BLaER1 (cell line): ENCODE measurements around the gene JPT1.

Experiments
- H3K27ac ChIP-seq: shearing (Covaris generic); formaldehyde crosslinking; 2 replicates; pipeline ENCODE4 v1.8.1; 2022
- H3K27me3 ChIP-seq: shearing (Covaris generic); formaldehyde crosslinking; 2 replicates; pipeline ENCODE4 v1.8.1; 2022
- H3K36me3 ChIP-seq: shearing (Covaris generic); formaldehyde crosslinking; 2 replicates; pipeline ENCODE4 v1.8.1; 2022
- H3K4me1 ChIP-seq: shearing (Covaris generic); formaldehyde crosslinking; 2 replicates; pipeline ENCODE4 v1.8.1; 2022
- H3K4me2 ChIP-seq: shearing (Covaris generic); formaldehyde crosslinking; 2 replicates; pipeline ENCODE4 v1.8.1; 2022
- H3K4me3 ChIP-seq: shearing (Covaris generic); formaldehyde crosslinking; 2 replicates; pipeline ENCODE4 v1.8.1; 2022
- H3K9ac ChIP-seq: shearing (Covaris generic); formaldehyde crosslinking; 2 replicates; pipeline ENCODE4 v1.8.1; 2022
- H3K9me3 ChIP-seq: shearing (Covaris generic); formaldehyde crosslinking; 2 replicates; pipeline ENCODE4 v1.8.1; 2022
- H4K20me1 ChIP-seq: shearing (Covaris generic); formaldehyde crosslinking; 2 replicates; pipeline ENCODE4 v1.8.1; 2022
- Cebpa-rat ChIP-seq: shearing (Covaris generic); IDR thresholded peaks from 2 replicates; pipeline ENCODE4 v1.8.1; 2022

Gene JPT1

GRCh38 chr17:75109407-75110233, 44.7 kb downstream of the JPT1 start, which contains the start of gene ARMC7:
ARMC7 (plus strand) TSS chr17:75109969; CDS start chr17:75110289, 320 bp downstream.
- Histone ChIP-seq H3K4me1 (peaks cover 43% of the 10 kb centered on the region), H3K9me3 (no peaks in the 10 kb centered on the region), H3K9ac (peak within 1 kb of the TSS; percentile 74), H4K20me1 (peaks cover 8% of the 10 kb centered on the region), H3K27me3 (peaks cover 16% of the 10 kb centered on the region), H3K27ac (peak within 1 kb of the TSS; percentile 33), H3K4me2 (peak within 1 kb of the TSS; percentile 100), H3K4me3 (peak within 1 kb of the TSS; percentile 75), H3K36me3 (no peaks in the 10 kb centered on the region)
- no peak for TF ChIP-seq Cebpa-rat

GRCh38 chr17:75109046-75109406, 45.3 kb downstream of the JPT1 start:
- Histone ChIP-seq H3K9me3 (no peaks in the 10 kb centered on the region), H3K9ac (peak overlapping the region; percentile 74), H3K4me3 (peak overlapping the region; percentile 75), H4K20me1 (peaks cover 8% of the 10 kb centered on the region), H3K27ac (no peak overlapping the region), H3K4me2 (peak overlapping the region; percentile 100), H3K36me3 (no peaks in the 10 kb centered on the region), H3K27me3 (peaks cover 16% of the 10 kb centered on the region), H3K4me1 (peaks cover 38% of the 10 kb centered on the region)
- no peak for TF ChIP-seq Cebpa-rat

- Histone ChIP-seq H3K4me1 (peaks cover 32% of the 10 kb centered on the region), H3K27ac (no peak overlapping the region), H3K9ac (no peak overlapping the region), H3K27me3 (peaks cover 16% of the 10 kb centered on the region), H4K20me1 (peaks cover 4% of the 10 kb centered on the region; the same call in 1 of the 2 replicates), H3K9me3 (no peaks in the 10 kb centered on the region), H3K36me3 (no peaks in the 10 kb centered on the region), H3K4me3 (no peak overlapping the region), H3K4me2 (peak overlapping the region; percentile 100; the same call in 1 of the 2 replicates)
- no peak for TF ChIP-seq Cebpa-rat
Measured at GRCh38 chr17:75108193-75108592, 46.1 kb downstream of the JPT1 start.

DNA sequence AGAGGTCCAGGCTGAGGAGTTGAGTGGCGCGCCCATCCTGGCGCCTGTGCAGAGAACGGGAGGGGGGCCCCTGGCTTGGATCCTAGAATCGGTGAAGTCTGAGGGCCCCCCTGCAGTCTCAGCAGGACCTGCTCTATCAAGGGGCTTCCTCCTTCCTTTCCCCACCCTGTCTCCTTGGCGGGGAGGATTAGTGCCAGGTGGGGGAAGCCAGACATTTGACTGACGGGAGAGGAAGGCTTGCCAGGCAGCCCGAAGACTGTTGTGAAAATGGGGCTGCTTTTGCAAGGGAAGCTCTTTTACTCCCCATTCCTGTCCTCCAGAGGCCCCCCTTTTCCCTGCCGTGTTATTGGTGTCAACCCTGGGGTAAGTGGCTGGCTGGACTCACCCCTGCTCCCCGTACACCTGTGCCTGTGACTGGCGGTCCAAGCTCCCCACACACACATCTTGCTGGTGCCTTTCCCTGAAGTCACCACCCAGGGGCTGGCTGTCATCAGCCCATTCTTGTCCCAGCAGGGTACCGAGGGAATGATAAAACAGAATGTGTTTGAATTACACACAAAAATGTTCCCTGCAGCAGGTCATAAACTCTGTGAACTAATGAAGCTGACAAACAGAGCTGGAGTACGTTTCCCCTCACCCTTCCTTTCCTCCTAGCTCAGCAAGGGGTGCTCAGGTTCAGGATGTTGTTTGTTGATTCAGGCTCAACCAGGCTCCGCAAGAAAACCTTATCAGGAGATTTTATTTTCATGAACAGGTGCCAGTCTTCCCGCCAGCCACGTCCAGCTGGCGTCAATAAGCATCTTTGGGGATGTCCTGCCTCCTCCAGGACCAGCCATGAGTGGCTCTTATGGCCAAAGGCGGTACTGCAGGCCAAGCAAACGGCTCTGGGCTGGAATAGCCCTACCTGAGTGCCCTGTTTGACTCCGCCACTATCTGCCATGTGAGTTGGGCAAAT, 48.9 kb downstream of the JPT1 start:
- Histone ChIP-seq H3K4me2 (no peak overlapping the region), H3K4me1 (peaks cover 28% of the 10 kb centered on the region), H4K20me1 (no peaks in the 10 kb centered on the region), H3K9ac (no peak overlapping the region), H3K27ac (no peak overlapping the region), H3K27me3 (peaks cover 16% of the 10 kb centered on the region), H3K9me3 (no peaks in the 10 kb centered on the region), H3K4me3 (no peak overlapping the region), H3K36me3 (peaks cover 3% of the 10 kb centered on the region; the same call in 1 of the 2 replicates)
- TF ChIP-seq Cebpa-rat: no peak

DNA sequence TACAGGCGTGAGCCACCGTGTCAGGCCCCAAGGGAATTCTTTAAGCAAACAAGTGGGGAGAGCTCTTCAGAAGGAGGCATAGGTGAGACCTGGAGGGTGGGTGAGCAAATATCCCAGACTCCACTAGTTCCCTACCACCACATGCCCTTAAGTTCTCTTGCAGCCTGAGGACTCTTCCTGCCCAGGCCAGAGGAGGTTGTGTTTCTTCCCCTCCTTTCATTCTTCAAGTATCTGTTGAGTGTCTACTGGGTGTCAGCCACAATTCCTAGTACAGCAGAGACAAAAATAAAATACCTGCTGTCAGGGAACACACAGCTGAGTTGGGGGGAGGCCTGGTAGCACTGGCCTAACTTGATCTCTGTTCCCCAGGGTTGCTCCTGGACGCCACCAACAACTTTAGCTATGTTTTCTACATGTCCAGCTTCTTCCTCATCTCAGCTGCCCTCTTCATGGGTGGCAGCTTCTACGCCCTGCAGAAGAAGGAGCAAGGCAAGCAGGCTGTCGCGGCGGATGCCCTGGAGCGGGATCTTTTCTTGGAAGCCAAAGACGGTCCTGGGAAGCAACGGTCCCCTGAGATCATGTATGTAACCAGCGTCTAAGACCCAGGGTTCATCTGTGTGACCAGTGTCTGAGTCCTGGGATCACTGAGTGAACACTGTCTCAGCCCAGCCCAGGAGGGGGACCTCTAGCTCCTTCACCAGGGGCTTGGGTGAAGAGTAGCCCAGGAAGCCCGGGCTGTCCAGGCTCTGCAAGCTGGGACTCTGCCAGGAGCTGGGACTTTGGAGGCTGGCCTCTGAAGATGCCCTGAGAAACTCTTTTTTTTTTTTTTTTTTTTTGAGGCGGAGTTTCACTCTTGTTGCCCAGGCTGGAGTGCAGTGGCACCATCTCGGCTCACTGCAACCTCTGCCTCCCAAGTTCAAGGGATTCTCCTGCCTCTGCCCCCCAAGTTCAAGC, 50.4 kb downstream of the JPT1 start:
- no peaks in the 10 kb centered on the region for H4K20me1 ChIP-seq
- peaks cover 10% of the 10 kb centered on the region; the same call in 1 of the 2 replicates for H3K36me3 ChIP-seq
- H3K9me3 ChIP-seq: no peaks in the 10 kb centered on the region
- H3K4me3 ChIP-seq: no peak overlapping the region
- H3K4me2 ChIP-seq: no peak overlapping the region
- peaks cover 19% of the 10 kb centered on the region for H3K4me1 ChIP-seq
- no peak overlapping the region for H3K27ac ChIP-seq
- TF ChIP-seq Cebpa-rat: no peak
- H3K9ac ChIP-seq: no peak overlapping the region
- H3K27me3 ChIP-seq: peaks cover 10% of the 10 kb centered on the region

DNA sequence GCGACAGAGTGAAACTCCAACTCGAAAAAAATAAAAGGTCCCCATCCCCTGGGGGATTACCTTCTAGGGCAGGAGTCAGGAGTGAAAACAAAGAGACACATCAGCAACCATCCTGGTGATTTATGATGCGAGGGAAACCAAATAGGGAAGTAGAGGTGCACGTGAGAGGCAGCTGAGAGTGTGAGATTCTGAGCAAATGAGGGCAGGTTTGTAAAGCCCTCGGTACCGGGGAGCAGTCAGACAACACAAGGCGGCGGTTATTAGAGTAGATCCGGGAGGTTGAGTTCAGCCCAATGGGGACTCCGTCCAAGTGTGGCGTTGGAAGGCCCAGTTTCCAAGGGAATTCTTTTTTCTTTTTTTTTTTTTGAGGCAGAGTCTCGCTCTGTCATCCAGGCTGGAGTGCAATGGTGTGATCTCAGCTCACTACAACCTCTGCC, 51.9 kb downstream of the JPT1 start:
- H3K36me3 ChIP-seq: peaks cover 10% of the 10 kb centered on the region; the same call in 1 of the 2 replicates
- H3K4me2 ChIP-seq: peak overlapping the region; percentile 49
- H3K27me3 ChIP-seq: no peaks in the 10 kb centered on the region
- no peaks in the 10 kb centered on the region for H3K9me3 ChIP-seq
- H4K20me1 ChIP-seq: no peaks in the 10 kb centered on the region
- no peak overlapping the region for H3K27ac ChIP-seq
- no peak overlapping the region for H3K4me3 ChIP-seq
- TF ChIP-seq Cebpa-rat: no peak
- H3K9ac ChIP-seq: no peak overlapping the region
- H3K4me1 ChIP-seq: peaks cover 14% of the 10 kb centered on the region

DNA sequence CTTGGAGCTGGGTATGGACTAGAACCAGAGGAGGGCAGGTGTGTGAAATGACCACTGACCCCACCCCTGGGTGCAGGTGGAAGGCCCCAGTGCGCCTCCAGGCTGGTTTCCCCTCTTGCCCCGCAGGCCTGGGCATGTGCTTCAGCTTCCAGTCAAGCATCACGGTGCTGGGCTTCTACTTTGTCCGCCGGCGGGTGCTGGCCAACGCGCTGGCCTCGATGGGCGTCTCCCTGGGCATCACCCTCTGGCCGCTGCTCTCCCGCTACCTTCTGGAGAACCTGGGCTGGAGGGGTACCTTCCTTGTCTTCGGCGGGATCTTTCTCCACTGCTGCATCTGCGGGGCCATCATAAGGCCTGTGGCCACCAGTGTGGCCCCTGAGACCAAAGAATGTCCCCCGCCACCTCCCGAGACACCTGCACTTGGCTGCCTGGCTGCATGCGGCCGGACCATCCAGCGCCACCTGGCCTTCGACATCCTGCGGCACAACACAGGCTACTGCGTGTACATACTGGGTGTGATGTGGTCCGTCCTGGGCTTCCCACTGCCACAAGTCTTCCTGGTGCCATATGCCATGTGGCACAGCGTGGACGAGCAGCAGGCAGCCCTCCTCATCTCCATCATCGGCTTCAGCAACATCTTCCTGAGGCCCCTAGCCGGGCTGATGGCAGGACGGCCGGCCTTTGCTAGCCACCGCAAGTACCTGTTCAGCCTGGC, 54.3 kb downstream of the JPT1 start:
- no peaks in the 10 kb centered on the region for H4K20me1 ChIP-seq
- H3K4me2 ChIP-seq: no peak overlapping the region
- no peaks in the 10 kb centered on the region for H3K9me3 ChIP-seq
- no peak overlapping the region for H3K9ac ChIP-seq
- peaks cover 14% of the 10 kb centered on the region for H3K4me1 ChIP-seq
- H3K4me3 ChIP-seq: no peak overlapping the region
- H3K27ac ChIP-seq: no peak overlapping the region
- no peaks in the 10 kb centered on the region for H3K27me3 ChIP-seq
- H3K36me3 ChIP-seq: peaks cover 10% of the 10 kb centered on the region; the same call in 1 of the 2 replicates
- TF ChIP-seq Cebpa-rat: no peak

GRCh38 chr17:75098861-75099260, 55.5 kb downstream of the JPT1 start:
- H3K27ac ChIP-seq: no peak overlapping the region
- H3K9me3 ChIP-seq: no peaks in the 10 kb centered on the region
- no peak for TF ChIP-seq Cebpa-rat
- no peak overlapping the region for H3K4me2 ChIP-seq
- no peak overlapping the region for H3K9ac ChIP-seq
- peaks cover 10% of the 10 kb centered on the region; the same call in 1 of the 2 replicates for H3K36me3 ChIP-seq
- no peaks in the 10 kb centered on the region for H4K20me1 ChIP-seq
- no peaks in the 10 kb centered on the region for H3K27me3 ChIP-seq
- peaks cover 14% of the 10 kb centered on the region for H3K4me1 ChIP-seq
- H3K4me3 ChIP-seq: no peak overlapping the region
